Adipocyte (in vitro differentiated cells): ENCODE results near the gene CFAP100.

Experiments
- DNase-seq: peaks from one replicate; pipeline ENCODE4 v3.0.0-alpha.2; 2015; ENCODE audit warnings: low read depth
- H3K27me3 ChIP-seq: replicated peaks from 2 replicates; pipeline ENCODE4 v1.7.0; 2013; ENCODE audit warnings: mild to moderate bottlenecking, low read length, moderate library complexity; ENCODE audit not compliant: control insufficient read depth, insufficient read depth
- H3K36me3 ChIP-seq: 2 replicates; pipeline ENCODE4 v1.7.0; 2013; ENCODE audit warnings: low read length, mild to moderate bottlenecking, moderate library complexity; ENCODE audit not compliant: control insufficient read depth, insufficient read depth, severe bottlenecking
- H3K4me1 ChIP-seq: 2 replicates; pipeline ENCODE4 v1.7.0; 2013; ENCODE audit warnings: mild to moderate bottlenecking, low read length, moderate library complexity; ENCODE audit not compliant: control insufficient read depth, insufficient read depth
- H3K4me3 ChIP-seq: 2 replicates; pipeline ENCODE4 v1.7.0; 2013; ENCODE audit warnings: mild to moderate bottlenecking, low read length, moderate library complexity
- H3K9ac ChIP-seq: 2 replicates; pipeline ENCODE4 v1.7.0; 2013; ENCODE audit warnings: mild to moderate bottlenecking, low read length, moderate library complexity
- H3K9me3 ChIP-seq: 2 replicates; pipeline ENCODE4 v1.7.0; 2013; ENCODE audit warnings: mild to moderate bottlenecking, low read length, moderate library complexity; ENCODE audit not compliant: control insufficient read depth

CFAP100 gene

GRCh38 chr3:126461450-126462070, 66.9 kb downstream of the CFAP100 start:
- Histone ChIP-seq H3K36me3 (peaks cover 97% of the 10 kb centered on the region), H3K4me3 (no peak overlapping the region)
- no peak for DNase-seq

GRCh38 chr3:126463521-126463920, 68.8 kb downstream of the CFAP100 start:
- Histone ChIP-seq H3K36me3 (peaks cover 98% of the 10 kb centered on the region), H3K4me3 (no peak overlapping the region), H3K27me3 (no peaks in the 10 kb centered on the region), H3K4me1 (peaks cover 12% of the 10 kb centered on the region), H3K9ac (no peak overlapping the region), H3K9me3 (no peaks in the 10 kb centered on the region)
- no peak for DNase-seq

More at GRCh38 chr3:126461450-126462070, 66.9 kb downstream of the CFAP100 start:
- no peak overlapping the region for H3K9ac ChIP-seq
- no peaks in the 10 kb centered on the region for H3K27me3 ChIP-seq
- H3K9me3 ChIP-seq: no peaks in the 10 kb centered on the region
- peaks cover under 1% of the 10 kb centered on the region for H3K4me1 ChIP-seq

- no peaks in the 10 kb centered on the region for H3K9me3 ChIP-seq
- no peak overlapping the region for H3K9ac ChIP-seq
- no peak for DNase-seq
- peaks cover 12% of the 10 kb centered on the region for H3K4me1 ChIP-seq
- no peak overlapping the region for H3K4me3 ChIP-seq
- H3K27me3 ChIP-seq: no peaks in the 10 kb centered on the region
- peaks cover 98% of the 10 kb centered on the region for H3K36me3 ChIP-seq
Measured at GRCh38 chr3:126464093-126464492, 69.4 kb downstream of the CFAP100 start.

GRCh38 chr3:126464494-126464893, 69.8 kb downstream of the CFAP100 start:
- H3K4me3 ChIP-seq: no peak overlapping the region
- no peaks in the 10 kb centered on the region for H3K9me3 ChIP-seq
- peaks cover 12% of the 10 kb centered on the region for H3K4me1 ChIP-seq
- peaks cover 98% of the 10 kb centered on the region for H3K36me3 ChIP-seq
- DNase-seq: no peak
- no peak overlapping the region for H3K9ac ChIP-seq
- H3K27me3 ChIP-seq: no peaks in the 10 kb centered on the region

- Histone ChIP-seq H3K4me1 (peaks cover 12% of the 10 kb centered on the region), H3K9ac (no peak overlapping the region), H3K27me3 (no peaks in the 10 kb centered on the region), H3K36me3 (peaks cover 98% of the 10 kb centered on the region), H3K9me3 (no peaks in the 10 kb centered on the region), H3K4me3 (no peak overlapping the region)
- no peak for DNase-seq
Measured at GRCh38 chr3:126464997-126465396, 70.3 kb downstream of the CFAP100 start.

- no peak overlapping the region for H3K4me3 ChIP-seq
- DNase-seq: no peak
- H3K36me3 ChIP-seq: peaks cover 98% of the 10 kb centered on the region
- H3K9ac ChIP-seq: no peak overlapping the region
- no peaks in the 10 kb centered on the region for H3K9me3 ChIP-seq
- peaks cover 12% of the 10 kb centered on the region for H3K4me1 ChIP-seq
- H3K27me3 ChIP-seq: no peaks in the 10 kb centered on the region
Measured at GRCh38 chr3:126465928-126466544, 71.3 kb downstream of the CFAP100 start.

- H3K9ac ChIP-seq: no peak overlapping the region
- H3K9me3 ChIP-seq: no peaks in the 10 kb centered on the region
- DNase-seq: no peak
- H3K36me3 ChIP-seq: peaks cover 93% of the 10 kb centered on the region
- H3K27me3 ChIP-seq: no peaks in the 10 kb centered on the region
- H3K4me3 ChIP-seq: no peak overlapping the region
- peaks cover 20% of the 10 kb centered on the region for H3K4me1 ChIP-seq
Measured at GRCh38 chr3:126466886-126467610, 72.3 kb downstream of the CFAP100 start.

GRCh38 chr3:126467611-126467955, 72.9 kb downstream of the CFAP100 start:
- peaks cover 88% of the 10 kb centered on the region for H3K36me3 ChIP-seq
- H3K9me3 ChIP-seq: no peaks in the 10 kb centered on the region
- no peak for DNase-seq
- H3K27me3 ChIP-seq: no peaks in the 10 kb centered on the region
- no peak overlapping the region for H3K9ac ChIP-seq
- H3K4me3 ChIP-seq: no peak overlapping the region
- H3K4me1 ChIP-seq: peaks cover 23% of the 10 kb centered on the region

GRCh38 chr3:126468028-126468891, 73.6 kb downstream of the CFAP100 start:
- DNase-seq: peak; percentile 22
- H3K9me3 ChIP-seq: no peaks in the 10 kb centered on the region
- H3K36me3 ChIP-seq: peaks cover 83% of the 10 kb centered on the region
- H3K27me3 ChIP-seq: no peaks in the 10 kb centered on the region
- H3K4me3 ChIP-seq: no peak overlapping the region
- peaks cover 30% of the 10 kb centered on the region for H3K4me1 ChIP-seq
- H3K9ac ChIP-seq: no peak overlapping the region

- H3K36me3 ChIP-seq: peaks cover 71% of the 10 kb centered on the region
- no peak for DNase-seq
Measured at GRCh38 chr3:126469479-126469878, 74.8 kb downstream of the CFAP100 start.

More at GRCh38 chr3:126469479-126469878, 74.8 kb downstream of the CFAP100 start:
- Histone ChIP-seq H3K4me1 (peaks cover 40% of the 10 kb centered on the region), H3K9me3 (no peaks in the 10 kb centered on the region), H3K9ac (no peak overlapping the region), H3K27me3 (no peaks in the 10 kb centered on the region), H3K4me3 (no peak overlapping the region)
